Thoracic aorta (tissue), 2 donors: ENCODE measurements around the gene PRKD2. TPM values are rescaled to one million over a fixed set of nuclear protein-coding genes. Genes with fewer than 3 reads are reported as not detected.
"Not testable (repeated sequence)": the region's sequence is repeated elsewhere in the genome, so short reads cannot be mapped to it uniquely, and the experiment has no call there.

Experiments used
- ATAC-seq: fragments of 150-250 bp; one replicate; pipeline ENCODE4 v1.8.0; 2017; ENCODE audit warnings: low read depth; ENCODE audit not compliant: insufficient number of reproducible peaks, low FRiP score
- DNase-seq: peaks from one replicate; pipeline ENCODE4 v3.0.0-alpha.2; 2020; ENCODE audit warnings: low spot score
- H3K27ac ChIP-seq, 2 donors: fragments of 200-600 bp; sonication (generic); 1 replicate in 1 of 2; 2 replicates in 1 of 2; pipeline ENCODE4 v1.5.1; 2016; ENCODE audit warnings: mild to moderate bottlenecking in 2 of 2, moderate library complexity in 2 of 2
- H3K27me3 ChIP-seq: fragments of 200-600 bp; sonication (generic); replicated peaks from 2 replicates; pipeline ENCODE4 v1.6.0; 2016; ENCODE audit warnings: mild to moderate bottlenecking; ENCODE audit not compliant: insufficient read depth
- H3K36me3 ChIP-seq: fragments of 200-600 bp; sonication (generic); one replicate; pipeline ENCODE4 v1.5.1; 2016
- H3K4me1 ChIP-seq, 2 donors: fragments of 200-600 bp; sonication (generic); 1 replicate in 1 of 2; 2 replicates in 1 of 2; pipeline versions ENCODE4 v1.5.1 to v1.6.0; 2016; ENCODE audit warnings: low read depth in 2 of 2, mild to moderate bottlenecking in 1 of 2; ENCODE audit not compliant: control insufficient read depth in 1 of 2
- H3K4me3 ChIP-seq: fragments of 200-600 bp; sonication (generic); 2 replicates; pipeline ENCODE4 v1.5.1; 2016; ENCODE audit warnings: mild to moderate bottlenecking
- H3K9me3 ChIP-seq: fragments of 200-600 bp; sonication (generic); 2 replicates; pipeline ENCODE4 v1.5.1; 2016
- total RNA-seq, 2 donors: library from RNA; depleted of rRNA; stranded (reverse); fragments of >200 nt; gene quantifications; one replicate each; pipeline versions ENCODE4 v1.1.0 to v1.2.3, GENCODE V29; 2016
- TF ChIP-seq, protein P1 (sequence below): fragments of 200-600 bp; sonication (generic); IDR thresholded peaks from one replicate; pipeline ENCODE4 v1.5.1; 2019; ENCODE audit warnings: antibody characterized with exemption

Gene PRKD2
- total RNA-seq, 2 donors from 2014 or later = 21.4 to 53.6 TPM

DNA sequence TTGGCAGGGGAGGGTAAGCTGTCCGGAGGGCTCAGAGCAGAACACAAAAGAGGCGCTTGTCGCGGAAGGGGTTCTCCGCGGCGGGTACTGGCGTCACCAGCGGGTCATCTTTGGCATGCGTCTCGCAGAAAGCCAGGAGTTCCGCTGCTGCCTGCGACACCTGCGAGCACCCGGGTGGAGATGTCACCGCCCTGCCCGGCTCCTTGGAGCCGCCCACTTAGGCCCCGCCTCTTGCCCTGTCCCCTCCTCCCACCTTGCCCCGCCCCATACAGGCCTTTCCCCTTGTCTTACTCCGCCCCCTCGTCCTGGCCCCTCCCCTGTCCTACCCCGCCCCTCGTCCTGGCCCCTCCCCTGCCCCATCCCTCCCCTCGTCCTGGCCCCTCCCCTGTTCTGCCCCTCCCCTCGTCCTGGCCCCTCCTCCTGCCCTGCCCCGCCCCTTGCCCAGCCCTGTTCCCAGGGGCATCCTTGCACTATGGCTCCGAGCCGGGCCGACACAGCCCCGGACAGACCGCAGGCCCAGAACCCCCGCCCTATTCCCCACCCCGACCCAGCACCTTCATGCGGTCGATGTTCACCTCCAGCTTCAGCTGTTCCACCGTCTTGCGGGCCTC is 82.8 kb downstream of the PRKD2 start:
- peak; percentile 29 for ATAC-seq
- H3K4me1 ChIP-seq = peaks cover 15 to 46% of the 10 kb centered on the region in 2 donors

DNA sequence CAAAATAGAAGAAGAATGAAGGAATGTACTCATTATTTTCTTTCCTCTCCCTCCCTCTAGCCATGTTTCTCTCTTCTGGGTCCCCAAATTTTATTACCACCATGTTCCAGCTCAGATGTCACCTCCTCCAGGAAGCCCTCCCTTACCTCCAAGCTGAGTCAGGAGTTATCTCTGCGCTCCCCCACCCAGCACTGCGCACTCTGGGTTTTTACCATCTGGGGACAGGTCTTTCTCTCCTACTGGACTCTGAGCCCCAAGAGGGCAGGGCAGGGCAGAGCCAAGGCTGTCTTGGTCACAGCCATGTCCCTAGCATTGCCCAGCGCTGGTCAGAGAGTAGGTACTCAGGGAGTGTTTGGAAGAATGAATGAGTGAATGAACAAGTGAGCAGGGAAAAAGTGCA is 83.8 kb downstream of the PRKD2 start:
- no peaks in the 10 kb centered on the region for H3K9me3 ChIP-seq
- H3K36me3 ChIP-seq = no peaks in the 10 kb centered on the region
- peaks cover 15 to 40% of the 10 kb centered on the region in 2 donors for H3K4me1 ChIP-seq
- no peaks in the 10 kb centered on the region for H3K27me3 ChIP-seq
- TF ChIP-seq, protein P1, sequence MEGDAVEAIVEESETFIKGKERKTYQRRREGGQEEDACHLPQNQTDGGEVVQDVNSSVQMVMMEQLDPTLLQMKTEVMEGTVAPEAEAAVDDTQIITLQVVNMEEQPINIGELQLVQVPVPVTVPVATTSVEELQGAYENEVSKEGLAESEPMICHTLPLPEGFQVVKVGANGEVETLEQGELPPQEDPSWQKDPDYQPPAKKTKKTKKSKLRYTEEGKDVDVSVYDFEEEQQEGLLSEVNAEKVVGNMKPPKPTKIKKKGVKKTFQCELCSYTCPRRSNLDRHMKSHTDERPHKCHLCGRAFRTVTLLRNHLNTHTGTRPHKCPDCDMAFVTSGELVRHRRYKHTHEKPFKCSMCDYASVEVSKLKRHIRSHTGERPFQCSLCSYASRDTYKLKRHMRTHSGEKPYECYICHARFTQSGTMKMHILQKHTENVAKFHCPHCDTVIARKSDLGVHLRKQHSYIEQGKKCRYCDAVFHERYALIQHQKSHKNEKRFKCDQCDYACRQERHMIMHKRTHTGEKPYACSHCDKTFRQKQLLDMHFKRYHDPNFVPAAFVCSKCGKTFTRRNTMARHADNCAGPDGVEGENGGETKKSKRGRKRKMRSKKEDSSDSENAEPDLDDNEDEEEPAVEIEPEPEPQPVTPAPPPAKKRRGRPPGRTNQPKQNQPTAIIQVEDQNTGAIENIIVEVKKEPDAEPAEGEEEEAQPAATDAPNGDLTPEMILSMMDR = no peak
- ATAC-seq (no peak), DNase-seq (no peak)
- H3K4me3 ChIP-seq = no peak overlapping the region
- no peak overlapping the region for H3K27ac ChIP-seq

More for the DNA sequence above, 82.8 kb downstream of the PRKD2 start:
- Histone ChIP-seq H3K4me3 (peak overlapping the region; percentile 71), H3K27ac (peak overlapping the region in 1 of 2 donors; percentile 45), H3K9me3 (no peaks in the 10 kb centered on the region), H3K27me3 (no peaks in the 10 kb centered on the region), H3K36me3 (no peaks in the 10 kb centered on the region)
- TF ChIP-seq, protein P1 = no peak
- DNase-seq = peak; percentile 57

DNA sequence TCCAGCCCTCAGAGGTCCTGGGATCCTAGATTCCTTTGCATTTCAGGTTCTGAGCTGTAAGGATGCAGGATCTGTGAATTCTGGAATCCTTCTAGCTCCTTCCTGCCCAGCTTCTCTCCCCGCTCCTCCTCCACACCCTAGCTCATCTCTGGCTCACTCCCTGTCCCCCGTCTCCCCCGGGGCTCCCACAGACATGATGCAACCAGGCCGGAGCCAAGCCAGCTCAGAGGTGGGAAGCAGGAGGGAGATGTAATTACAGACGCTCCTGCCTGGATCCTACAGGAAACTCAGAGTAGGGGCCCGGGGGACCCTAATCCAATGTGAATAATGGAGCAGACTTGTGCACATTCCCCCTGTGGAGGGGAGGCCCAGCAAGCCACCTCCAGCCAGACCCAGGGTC is 85.4 kb downstream of the PRKD2 start:
- H3K4me1 ChIP-seq = peaks cover 25 to 46% of the 10 kb centered on the region in 2 donors
- H3K36me3 ChIP-seq = no peaks in the 10 kb centered on the region
- H3K9me3 ChIP-seq = no peaks in the 10 kb centered on the region
- TF ChIP-seq, protein P1 = no peak
- no peaks in the 10 kb centered on the region for H3K27me3 ChIP-seq
- H3K27ac ChIP-seq = peak overlapping the region in 1 of 2 donors; percentile 79
- no peak for DNase-seq
- ATAC-seq = no peak
- H3K4me3 ChIP-seq = no peak overlapping the region

DNA sequence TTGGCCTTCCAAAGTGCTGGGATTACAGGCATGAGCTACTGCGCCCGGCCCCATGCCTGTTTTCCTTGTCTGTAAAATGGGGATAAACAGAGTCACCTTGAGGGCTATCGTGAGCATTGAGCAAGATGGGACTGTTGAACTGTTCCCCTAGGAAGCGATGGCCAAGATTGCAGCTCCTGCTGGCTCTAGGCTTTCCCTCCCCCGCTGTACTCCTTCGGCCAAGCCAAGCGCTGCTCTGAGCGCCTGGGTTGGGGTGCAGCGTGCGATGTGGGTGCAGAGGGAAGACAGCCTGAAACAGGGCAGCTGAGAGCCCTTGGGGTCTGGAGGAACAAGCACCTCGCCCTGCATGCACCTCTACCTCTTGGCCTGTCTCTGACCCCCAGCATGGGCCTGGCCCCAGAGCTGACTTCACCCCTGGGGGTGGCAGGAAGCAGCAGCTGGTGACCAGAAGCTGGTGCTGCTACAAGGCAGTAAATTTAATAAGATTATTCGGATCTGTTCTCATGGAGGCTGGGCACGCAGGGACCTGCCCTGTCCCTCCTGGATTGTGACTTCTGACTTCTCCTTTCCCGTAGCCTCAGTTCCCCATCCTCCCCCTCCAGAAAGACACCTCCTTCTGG is 86.2 kb downstream of the PRKD2 start:
- DNase-seq = no peak
- no peak overlapping the region for H3K4me3 ChIP-seq
- H3K27ac ChIP-seq = peak overlapping the region; percentile 79
- no peaks in the 10 kb centered on the region for H3K36me3 ChIP-seq
- TF ChIP-seq, protein P1 = no peak
- no peaks in the 10 kb centered on the region for H3K9me3 ChIP-seq
- H3K4me1 ChIP-seq = peaks cover 32 to 54% of the 10 kb centered on the region in 2 donors
- ATAC-seq = no peak
- no peaks in the 10 kb centered on the region for H3K27me3 ChIP-seq

DNA sequence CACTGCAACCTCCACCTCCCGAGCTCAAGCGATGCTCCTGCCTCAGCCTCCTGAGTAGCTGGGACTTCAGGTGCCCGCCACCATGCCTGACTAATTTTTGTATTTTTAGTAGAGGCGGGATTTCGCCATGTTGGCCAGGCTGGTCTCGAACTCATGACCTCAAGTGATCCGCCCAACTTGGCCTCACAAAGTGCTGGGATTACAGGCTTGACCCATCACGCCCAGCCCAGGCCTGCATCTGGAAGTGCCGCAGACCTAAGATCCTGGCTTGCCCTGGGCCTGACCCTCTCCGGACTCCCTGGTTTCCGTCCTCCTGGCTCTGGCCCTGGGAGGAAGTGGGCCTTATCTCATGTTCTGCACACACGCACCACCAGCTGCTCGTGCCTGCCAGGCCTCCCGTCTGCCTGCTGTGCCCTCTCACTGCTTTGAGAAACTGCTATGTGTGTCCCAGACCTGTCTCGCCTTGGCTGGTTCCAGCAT is 87.3 kb downstream of the PRKD2 start:
- H3K27me3 ChIP-seq = no peaks in the 10 kb centered on the region
- ATAC-seq (peak; percentile 3), DNase-seq (no peak)
- no peaks in the 10 kb centered on the region for H3K9me3 ChIP-seq
- TF ChIP-seq, protein P1 = no peak
- no peaks in the 10 kb centered on the region for H3K36me3 ChIP-seq
- peaks cover 37 to 57% of the 10 kb centered on the region in 2 donors for H3K4me1 ChIP-seq
- no peak overlapping the region for H3K4me3 ChIP-seq
- peak overlapping the region; percentile 79 for H3K27ac ChIP-seq

GRCh38 chr19:46628970-46629369 is 87.9 kb downstream of the PRKD2 start:
- not testable (repeated sequence) for H3K36me3 ChIP-seq, H3K4me3 ChIP-seq, ATAC-seq, H3K9me3 ChIP-seq, H3K27me3 ChIP-seq, DNase-seq
- peak overlapping the region; percentile 79 for H3K27ac ChIP-seq
- H3K4me1 ChIP-seq = peaks cover 37 to 61% of the 10 kb centered on the region in 2 donors
